ENCODE results near the gene CEP295NL. TPM values are rescaled to one million over a fixed set of nuclear protein-coding genes. Genes with fewer than 3 reads are reported as not detected.
A peak's percentile ranks its signal among the peaks of the same experiment; 100 is the strongest.

Gene CEP295NL
- polyA plus RNA-seq, 2 of the 4 experiments (the other 2 are of a cell fraction): 0.10 to 0.13 TPM

- Histone ChIP-seq H3K9me3 (no peaks in the 10 kb centered on the region), H3K4me1 (peaks cover 47% of the 10 kb centered on the region), H3K27ac (peak overlapping the region; percentile 86 to 91), H3K4me2 (peak overlapping the region; percentile 84), H3K4me3 (peak overlapping the region; percentile 14)
- ATAC-seq (peak; percentile 70 to 85), DNase-seq (ENCODE audit: low read depth in 1 of 2, low spot score in 1 of 2) (peak; percentile 94 to 98), FAIRE-seq (peak; percentile 39)
- POLR2A ChIA-PET: interaction anchor here (0.9 to 1.2 kb wide), 5 partner anchors 9 to 51 kb away, joined by 3 to 5 read pairs (median 4); no protein-coding TSS in a partner anchor
- 13% methylated on average over 10 of the region's 10 CpGs for WGBS (ENCODE audit: missing lambda C conversion rate)
- TF ChIP-seq EHMT2 (IDR thresholded peaks at IDR 0.05; ENCODE audit: low read depth) (no peak), SREBF2 (IDR thresholded peaks at IDR 0.05) (no peak), ESRRA (IDR thresholded peaks at IDR 0.05; ENCODE audit: borderline replicate concordance, low read length) (peak; percentile 86), FOSL2 (IDR thresholded peaks at IDR 0.05) (0 out of 2 replicates have a peak, but pooled peaks have one; percentile 21), FOSL2 (CRISPR knock-in tag; IDR thresholded peaks at IDR 0.05) (peak; percentile 84), MAZ (IDR thresholded peaks at IDR 0.05; ENCODE audit: borderline replicate concordance, low read depth, low read length) (peak; percentile 61), ZC3H11A (IDR thresholded peaks at IDR 0.05) (no peak), RNF2 (IDR thresholded peaks at IDR 0.05; ENCODE audit: borderline replicate concordance, low read depth) (no peak), EP300 (IDR thresholded peaks at IDR 0.05) (no peak), GATA3 (IDR thresholded peaks at IDR 0.05; ENCODE audit: borderline replicate concordance) (peak; percentile 62; the same call in 1 of the 2 replicates), NR3C1 (IDR thresholded peaks at IDR 0.05) (no peak), CEBPB (IDR thresholded peaks at IDR 0.05) (0 out of 4 replicates have a peak, but pooled peaks of 1 of the 2 experiments have one; percentile 9), JUN (IDR thresholded peaks at IDR 0.05) (peak in 1 of 2 experiments; percentile 58; a peak in 1 of 5 replicates), FOSB (CRISPR knock-in tag; IDR thresholded peaks at IDR 0.05) (no peak), MAFK (IDR thresholded peaks at IDR 0.05; ENCODE audit: partially characterized antibody) (peak; percentile 67), FOXS1 (CRISPR knock-in tag; IDR thresholded peaks at IDR 0.05) (0 out of 2 replicates have a peak, but pooled peaks have one; percentile 37), HOXB5 (CRISPR knock-in tag; IDR thresholded peaks at IDR 0.05) (0 out of 2 replicates have a peak, but pooled peaks have one; percentile 45), RARB (CRISPR knock-in tag; IDR thresholded peaks at IDR 0.05) (0 out of 2 replicates have a peak, but pooled peaks have one; percentile 26), NFE2L2 (conservative IDR thresholded peaks at IDR 0.05; ENCODE audit: low read length) (peak; percentile 63), POLR2A (IDR thresholded peaks at IDR 0.05; ENCODE audit: low read length) (no peak), JUNB (IDR thresholded peaks at IDR 0.05) (0 out of 2 replicates have a peak, but pooled peaks have one; percentile 44), HOXB13 (CRISPR knock-in tag; IDR thresholded peaks at IDR 0.05; ENCODE audit: low read depth) (peak; percentile 54; the same call in 1 of the 2 replicates)
- TF ChIP-seq, protein P1, sequence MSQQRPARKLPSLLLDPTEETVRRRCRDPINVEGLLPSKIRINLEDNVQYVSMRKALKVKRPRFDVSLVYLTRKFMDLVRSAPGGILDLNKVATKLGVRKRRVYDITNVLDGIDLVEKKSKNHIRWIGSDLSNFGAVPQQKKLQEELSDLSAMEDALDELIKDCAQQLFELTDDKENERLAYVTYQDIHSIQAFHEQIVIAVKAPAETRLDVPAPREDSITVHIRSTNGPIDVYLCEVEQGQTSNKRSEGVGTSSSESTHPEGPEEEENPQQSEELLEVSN (IDR thresholded peaks at IDR 0.05; ENCODE audit: borderline replicate concordance, low read depth): peak; percentile 38; the same call in 1 of the 2 replicates
- TF ChIP-seq, protein P2, sequence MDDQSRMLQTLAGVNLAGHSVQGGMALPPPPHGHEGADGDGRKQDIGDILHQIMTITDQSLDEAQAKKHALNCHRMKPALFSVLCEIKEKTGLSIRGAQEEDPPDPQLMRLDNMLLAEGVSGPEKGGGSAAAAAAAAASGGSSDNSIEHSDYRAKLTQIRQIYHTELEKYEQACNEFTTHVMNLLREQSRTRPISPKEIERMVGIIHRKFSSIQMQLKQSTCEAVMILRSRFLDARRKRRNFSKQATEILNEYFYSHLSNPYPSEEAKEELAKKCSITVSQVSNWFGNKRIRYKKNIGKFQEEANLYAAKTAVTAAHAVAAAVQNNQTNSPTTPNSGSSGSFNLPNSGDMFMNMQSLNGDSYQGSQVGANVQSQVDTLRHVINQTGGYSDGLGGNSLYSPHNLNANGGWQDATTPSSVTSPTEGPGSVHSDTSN (IDR thresholded peaks at IDR 0.05): 0 out of 2 replicates have a peak, but pooled peaks have one; percentile 28
- TF ChIP-seq, protein P3, sequence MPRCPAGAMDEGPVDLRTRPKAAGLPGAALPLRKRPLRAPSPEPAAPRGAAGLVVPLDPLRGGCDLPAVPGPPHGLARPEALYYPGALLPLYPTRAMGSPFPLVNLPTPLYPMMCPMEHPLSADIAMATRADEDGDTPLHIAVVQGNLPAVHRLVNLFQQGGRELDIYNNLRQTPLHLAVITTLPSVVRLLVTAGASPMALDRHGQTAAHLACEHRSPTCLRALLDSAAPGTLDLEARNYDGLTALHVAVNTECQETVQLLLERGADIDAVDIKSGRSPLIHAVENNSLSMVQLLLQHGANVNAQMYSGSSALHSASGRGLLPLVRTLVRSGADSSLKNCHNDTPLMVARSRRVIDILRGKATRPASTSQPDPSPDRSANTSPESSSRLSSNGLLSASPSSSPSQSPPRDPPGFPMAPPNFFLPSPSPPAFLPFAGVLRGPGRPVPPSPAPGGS (IDR thresholded peaks at IDR 0.05): 0 out of 3 replicates have a peak, but pooled peaks have one; percentile 20
- CTCF ChIA-PET: interaction anchor here (0.6 to 5.1 kb wide), 10 partner anchors 10 to 113 kb away, joined by 3 to 41 read pairs (median 4); no protein-coding TSS in a partner anchor
Measured at GRCh38 chr17:78883089-78883532, 19.9 kb downstream of the CEP295NL start.

DNA sequence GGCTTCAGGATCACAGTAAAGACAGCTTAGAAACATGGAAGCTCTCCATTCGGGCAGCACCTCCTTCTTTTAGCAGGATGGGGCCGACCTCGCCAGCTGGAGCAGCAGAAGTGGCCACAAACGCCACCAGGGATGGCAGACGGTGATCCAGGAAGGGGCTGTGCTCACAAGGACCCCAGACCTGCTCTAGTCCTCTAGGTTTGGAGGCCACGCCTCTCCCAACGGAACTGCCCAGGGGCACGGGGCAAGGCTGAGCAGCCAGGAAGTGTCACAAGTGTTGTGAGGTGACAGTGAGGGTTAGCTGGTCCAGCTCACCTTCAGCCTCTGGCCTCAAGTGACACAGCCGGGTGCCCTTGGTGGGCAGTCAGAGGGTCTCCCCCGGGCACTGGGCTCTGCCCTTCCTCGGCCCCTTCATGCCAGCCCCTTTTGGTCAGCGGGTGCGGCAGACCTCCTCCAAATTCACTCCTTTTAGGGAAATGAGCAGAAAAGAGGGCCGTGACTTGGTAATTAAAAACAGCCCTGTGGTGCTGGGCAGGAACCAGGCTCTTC lies 20.4 kb downstream of the CEP295NL start:
- DNase-seq (ENCODE audit: low read depth in 1 of 2, low spot score in 1 of 2): no peak
- WGBS (ENCODE audit: missing lambda C conversion rate): 80% methylated on average over 9 of the region's 14 CpGs
- CTCF ChIA-PET: interaction anchor here (0.6 to 5.1 kb wide), 5 partner anchors 9 to 112 kb away, joined by 3 to 41 read pairs (median 4); no protein-coding TSS in a partner anchor

More for the DNA sequence above, 20.4 kb downstream of the CEP295NL start:
- FAIRE-seq: no peak
- Histone ChIP-seq H3K9me3 (no peaks in the 10 kb centered on the region), H3K4me2 (peak overlapping the region; percentile 84), H3K4me1 (peaks cover 47% of the 10 kb centered on the region), H3K27ac (peak overlapping the region; percentile 86 to 91), H3K4me3 (peak overlapping the region; percentile 14; the same call in 1 of the 3 replicates)
- TF ChIP-seq HOXA7 (CRISPR knock-in tag; IDR thresholded peaks at IDR 0.05) (no peak), POLR2AphosphoS2 (conservative IDR thresholded peaks at IDR 0.05; ENCODE audit: low read length) (no peak), FOSL2 (IDR thresholded peaks at IDR 0.05) (no peak), FOSL2 (CRISPR knock-in tag; IDR thresholded peaks at IDR 0.05) (no peak), MYC (IDR thresholded peaks at IDR 0.05; ENCODE audit: borderline replicate concordance, low read length) (no peak)
- TF ChIP-seq, protein P2 (IDR thresholded peaks at IDR 0.05): no peak
- TF ChIP-seq, protein P4, sequence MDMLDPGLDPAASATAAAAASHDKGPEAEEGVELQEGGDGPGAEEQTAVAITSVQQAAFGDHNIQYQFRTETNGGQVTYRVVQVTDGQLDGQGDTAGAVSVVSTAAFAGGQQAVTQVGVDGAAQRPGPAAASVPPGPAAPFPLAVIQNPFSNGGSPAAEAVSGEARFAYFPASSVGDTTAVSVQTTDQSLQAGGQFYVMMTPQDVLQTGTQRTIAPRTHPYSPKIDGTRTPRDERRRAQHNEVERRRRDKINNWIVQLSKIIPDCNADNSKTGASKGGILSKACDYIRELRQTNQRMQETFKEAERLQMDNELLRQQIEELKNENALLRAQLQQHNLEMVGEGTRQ (IDR thresholded peaks at IDR 0.05): no peak
- TF ChIP-seq, protein P5, sequence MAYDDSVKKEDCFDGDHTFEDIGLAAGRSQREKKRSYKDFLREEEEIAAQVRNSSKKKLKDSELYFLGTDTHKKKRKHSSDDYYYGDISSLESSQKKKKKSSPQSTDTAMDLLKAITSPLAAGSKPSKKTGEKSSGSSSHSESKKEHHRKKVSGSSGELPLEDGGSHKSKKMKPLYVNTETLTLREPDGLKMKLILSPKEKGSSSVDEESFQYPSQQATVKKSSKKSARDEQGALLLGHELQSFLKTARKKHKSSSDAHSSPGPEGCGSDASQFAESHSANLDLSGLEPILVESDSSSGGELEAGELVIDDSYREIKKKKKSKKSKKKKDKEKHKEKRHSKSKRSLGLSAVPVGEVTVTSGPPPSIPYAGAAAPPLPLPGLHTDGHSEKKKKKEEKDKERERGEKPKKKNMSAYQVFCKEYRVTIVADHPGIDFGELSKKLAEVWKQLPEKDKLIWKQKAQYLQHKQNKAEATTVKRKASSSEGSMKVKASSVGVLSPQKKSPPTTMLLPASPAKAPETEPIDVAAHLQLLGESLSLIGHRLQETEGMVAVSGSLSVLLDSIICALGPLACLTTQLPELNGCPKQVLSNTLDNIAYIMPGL (CRISPR knock-in tag; IDR thresholded peaks at IDR 0.05; ENCODE audit: borderline replicate concordance): no peak
- POLR2A ChIA-PET: interaction anchor here (0.6 kb wide), 1 partner anchor 20 kb away, joined by 3 read pairs; no protein-coding TSS in a partner anchor
- ATAC-seq: no peak

Measured in A549 (cell line).